Measurements from ENCODE around the gene BCAS3. TPM values are rescaled to one million over a fixed set of nuclear protein-coding genes. Genes with fewer than 3 reads are reported as not detected.
A peak's percentile ranks its signal among the peaks of the same experiment; 100 is the strongest.
"Not testable (repeated sequence)": the region's sequence is repeated elsewhere in the genome, so short reads cannot be mapped to it uniquely, and the experiment has no call there.

The BCAS3 gene
- total RNA-seq, 2 experiments from 2014 or later = 5.1 to 6.9 TPM

DNA sequence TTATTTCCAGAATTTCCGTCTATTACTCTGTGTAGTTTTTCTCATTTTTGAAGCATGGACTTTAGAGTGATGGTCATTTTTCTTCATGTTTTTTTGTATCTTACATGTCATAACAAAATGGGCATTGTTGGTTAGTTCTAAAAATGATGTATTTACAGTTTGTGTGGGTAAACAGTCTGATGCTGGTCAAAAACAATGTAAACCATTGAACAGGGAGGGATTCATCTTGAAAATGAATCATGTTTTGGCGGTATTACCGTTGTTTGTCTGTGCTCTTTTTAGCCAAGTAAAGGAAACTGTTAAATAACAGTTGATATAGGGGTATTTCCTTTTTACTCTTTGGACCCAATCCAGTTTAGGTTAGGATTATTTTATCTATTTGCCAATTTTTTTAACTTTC lies 315.8 kb downstream of the BCAS3 start:
- H3K9me3 Mint-ChIP-seq = no peaks in the 10 kb centered on the region
- TF ChIP-seq, protein P1, sequence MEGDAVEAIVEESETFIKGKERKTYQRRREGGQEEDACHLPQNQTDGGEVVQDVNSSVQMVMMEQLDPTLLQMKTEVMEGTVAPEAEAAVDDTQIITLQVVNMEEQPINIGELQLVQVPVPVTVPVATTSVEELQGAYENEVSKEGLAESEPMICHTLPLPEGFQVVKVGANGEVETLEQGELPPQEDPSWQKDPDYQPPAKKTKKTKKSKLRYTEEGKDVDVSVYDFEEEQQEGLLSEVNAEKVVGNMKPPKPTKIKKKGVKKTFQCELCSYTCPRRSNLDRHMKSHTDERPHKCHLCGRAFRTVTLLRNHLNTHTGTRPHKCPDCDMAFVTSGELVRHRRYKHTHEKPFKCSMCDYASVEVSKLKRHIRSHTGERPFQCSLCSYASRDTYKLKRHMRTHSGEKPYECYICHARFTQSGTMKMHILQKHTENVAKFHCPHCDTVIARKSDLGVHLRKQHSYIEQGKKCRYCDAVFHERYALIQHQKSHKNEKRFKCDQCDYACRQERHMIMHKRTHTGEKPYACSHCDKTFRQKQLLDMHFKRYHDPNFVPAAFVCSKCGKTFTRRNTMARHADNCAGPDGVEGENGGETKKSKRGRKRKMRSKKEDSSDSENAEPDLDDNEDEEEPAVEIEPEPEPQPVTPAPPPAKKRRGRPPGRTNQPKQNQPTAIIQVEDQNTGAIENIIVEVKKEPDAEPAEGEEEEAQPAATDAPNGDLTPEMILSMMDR (IDR thresholded peaks at IDR 0.05) = no peak
- ChIA-PET POLR2A (no interaction called here), CTCF (no interaction called here)
- H3K4me1 Mint-ChIP-seq (ENCODE audit: low read depth) = no peaks in the 10 kb centered on the region
- no peak overlapping the region for H3K27ac Mint-ChIP-seq
- no peaks in the 10 kb centered on the region for H3K27me3 Mint-ChIP-seq
- no peak for ATAC-seq
- no peak for DNase-seq
- no peak overlapping the region for H3K4me3 Mint-ChIP-seq
- intact Hi-C loops (cut with micrococcal nuclease) = no loop called here
- H3K36me3 Mint-ChIP-seq (ENCODE audit: low read depth) = no peaks in the 10 kb centered on the region

DNA sequence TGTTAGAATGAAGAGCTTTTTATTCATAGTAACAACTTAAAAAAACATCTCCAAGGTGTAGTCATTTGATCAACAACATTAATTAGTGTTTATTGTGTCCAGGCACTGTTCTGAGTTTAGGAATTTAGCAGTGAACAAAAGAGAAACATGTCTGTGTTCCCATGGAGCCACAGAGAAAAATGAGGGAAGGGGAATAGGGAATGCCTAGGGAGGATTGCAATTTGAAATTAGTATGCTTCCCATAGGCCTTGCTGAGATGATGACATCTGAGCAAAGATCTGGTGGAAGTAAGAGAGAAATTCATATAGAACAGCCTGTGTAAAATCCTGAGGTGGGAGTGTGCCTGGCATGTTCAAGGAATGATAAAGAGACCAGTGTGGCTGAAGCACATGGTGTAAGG lies 318.0 kb downstream of the BCAS3 start:
- Mint-ChIP-seq H3K36me3 (ENCODE audit: low read depth) (no peaks in the 10 kb centered on the region), H3K4me3 (no peak overlapping the region), H3K4me1 (ENCODE audit: low read depth) (no peaks in the 10 kb centered on the region), H3K27ac (no peak overlapping the region), H3K27me3 (no peaks in the 10 kb centered on the region), H3K9me3 (no peaks in the 10 kb centered on the region)
- intact Hi-C loops (cut with micrococcal nuclease) = no loop called here
- ATAC-seq = no peak
- POLR2A ChIA-PET = no interaction called here
- no peak for DNase-seq
- TF ChIP-seq, protein P1 (IDR thresholded peaks at IDR 0.05) = no peak
- CTCF ChIA-PET = interaction anchor here (0.6 to 1.9 kb wide), 2 partner anchors 27 to 275 kb away, joined by 3 to 4 read pairs; no protein-coding TSS in a partner anchor

DNA sequence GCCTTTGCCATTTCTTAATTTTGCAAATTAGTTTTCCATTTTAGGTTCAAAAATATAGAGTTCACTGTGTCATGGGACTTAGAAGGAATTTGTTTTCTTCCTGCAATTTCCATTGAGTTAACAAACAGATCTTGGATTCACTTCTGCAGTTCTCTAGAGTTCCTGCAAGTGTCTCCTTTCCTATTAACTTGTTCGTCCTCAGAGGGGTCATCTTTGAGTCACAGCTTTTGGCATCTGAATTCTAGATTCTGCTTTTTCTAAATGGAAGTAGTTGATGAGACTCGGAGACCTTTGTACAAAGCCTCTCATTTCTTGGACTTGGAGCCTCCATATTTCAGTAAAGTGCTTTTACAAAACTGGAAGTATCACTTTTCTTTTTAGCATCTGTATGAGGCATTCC lies 323.3 kb downstream of the BCAS3 start:
- TF ChIP-seq, protein P1 (IDR thresholded peaks at IDR 0.05) = no peak
- H3K27me3 Mint-ChIP-seq = no peaks in the 10 kb centered on the region
- H3K9me3 Mint-ChIP-seq = no peaks in the 10 kb centered on the region
- H3K4me3 Mint-ChIP-seq = no peak overlapping the region
- H3K27ac Mint-ChIP-seq = no peak overlapping the region
- DNase-seq (no peak), ATAC-seq (no peak)
- H3K4me1 Mint-ChIP-seq (ENCODE audit: low read depth) = no peaks in the 10 kb centered on the region
- ChIA-PET POLR2A (no interaction called here), CTCF (interaction anchor here (1.1 kb wide), 2 partner anchors 280 to 389 kb away, joined by 3 to 4 read pairs; no protein-coding TSS in a partner anchor)
- intact Hi-C loops (cut with micrococcal nuclease) = loop anchor here (5.0 kb wide), 1 partner anchor 391 kb away; no protein-coding TSS in a partner anchor
- no peaks in the 10 kb centered on the region for H3K36me3 Mint-ChIP-seq (ENCODE audit: low read depth)

DNA sequence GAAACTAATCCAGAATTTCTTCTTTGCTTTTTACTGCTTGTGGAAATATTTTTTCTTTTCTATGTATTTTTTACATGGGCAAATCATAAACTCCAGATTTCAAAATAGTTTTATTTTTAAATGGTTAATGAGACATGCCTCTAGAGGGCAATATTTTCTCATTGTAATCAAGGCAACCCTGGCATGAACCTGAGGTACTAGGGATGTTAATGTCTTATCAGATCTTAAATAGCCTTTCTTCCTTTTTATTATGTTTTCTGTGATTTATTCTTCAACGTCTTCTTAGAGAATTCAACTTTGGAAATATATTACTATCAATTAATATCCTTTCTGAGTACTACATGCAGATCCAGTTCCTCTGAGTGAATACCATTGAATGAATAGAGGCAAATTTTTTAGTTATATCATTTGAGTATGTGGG lies 324.7 kb downstream of the BCAS3 start:
- H3K36me3 Mint-ChIP-seq (ENCODE audit: low read depth) = no peaks in the 10 kb centered on the region
- no peak overlapping the region for H3K27ac Mint-ChIP-seq
- CTCF ChIA-PET = no interaction called here
- H3K9me3 Mint-ChIP-seq = no peaks in the 10 kb centered on the region
- H3K4me1 Mint-ChIP-seq (ENCODE audit: low read depth) = no peaks in the 10 kb centered on the region
- no peak overlapping the region for H3K4me3 Mint-ChIP-seq
- H3K27me3 Mint-ChIP-seq = no peaks in the 10 kb centered on the region
- TF ChIP-seq, protein P1 (IDR thresholded peaks at IDR 0.05) = peak; percentile 78
- DNase-seq (no peak), ATAC-seq (no peak)
- POLR2A ChIA-PET = no interaction called here
- intact Hi-C loops (cut with micrococcal nuclease) = loop anchor here (5.0 kb wide), 1 partner anchor 390 kb away; no protein-coding TSS in a partner anchor

DNA sequence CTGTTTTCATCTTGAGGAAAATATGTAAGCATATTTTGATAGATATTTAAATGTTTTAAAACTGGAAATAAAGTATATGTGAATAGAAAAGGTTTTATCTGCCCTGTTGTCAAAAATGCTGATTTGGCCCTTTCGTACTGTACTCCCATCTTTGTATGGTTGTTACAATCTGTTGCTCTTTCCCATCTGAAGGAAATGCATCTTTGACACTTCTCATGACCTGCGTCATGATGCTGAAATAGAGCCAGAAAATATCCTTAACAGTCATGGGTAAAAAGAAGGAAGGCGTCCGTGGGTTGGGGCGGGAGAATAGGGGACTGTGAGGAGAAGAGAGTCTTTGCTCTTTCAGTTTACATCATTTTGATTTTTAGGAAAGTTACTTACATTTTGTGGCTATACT lies 327.7 kb downstream of the BCAS3 start:
- ChIA-PET CTCF (no interaction called here), POLR2A (no interaction called here)
- Mint-ChIP-seq H3K27ac (no peak overlapping the region), H3K36me3 (ENCODE audit: low read depth) (no peaks in the 10 kb centered on the region), H3K4me3 (no peak overlapping the region), H3K27me3 (no peaks in the 10 kb centered on the region), H3K4me1 (ENCODE audit: low read depth) (no peaks in the 10 kb centered on the region), H3K9me3 (no peaks in the 10 kb centered on the region)
- intact Hi-C loops (cut with micrococcal nuclease) = no loop called here
- DNase-seq = no peak
- TF ChIP-seq, protein P1 (IDR thresholded peaks at IDR 0.05) = no peak
- no peak for ATAC-seq

DNA sequence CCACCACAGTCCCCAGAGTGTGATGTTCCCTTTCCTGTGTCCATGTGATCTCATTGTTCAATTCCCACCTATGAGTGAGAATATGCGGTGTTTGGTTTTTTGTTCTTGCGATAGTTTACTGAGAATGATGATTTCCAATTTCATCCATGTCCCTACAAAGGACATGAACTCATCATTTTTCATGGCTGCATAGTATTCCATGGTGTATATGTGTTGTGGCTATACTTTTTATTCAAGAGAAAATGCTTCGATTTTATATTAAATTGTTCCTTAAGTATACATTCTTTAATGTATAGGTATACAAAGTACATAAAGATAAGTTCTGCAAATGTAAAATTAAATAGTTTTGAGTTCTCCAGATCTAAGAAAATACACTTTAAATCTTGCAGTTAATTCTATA lies 328.3 kb downstream of the BCAS3 start:
- H3K4me1 Mint-ChIP-seq (ENCODE audit: low read depth); H3K27me3 Mint-ChIP-seq; POLR2A ChIA-PET; H3K27ac Mint-ChIP-seq; intact Hi-C loops (cut with micrococcal nuclease); H3K4me3 Mint-ChIP-seq; H3K9me3 Mint-ChIP-seq; DNase-seq; CTCF ChIA-PET; ATAC-seq; H3K36me3 Mint-ChIP-seq (ENCODE audit: low read depth): not testable (repeated sequence)

Measured in activated CD8-positive, alpha-beta T cell treated with anti-CD3 and anti-CD28 coated beads for 36 hours (primary cell).